Kidney epithelial cell (primary cell): ENCODE results near the gene ARG1. TPM values are rescaled to one million over a fixed set of nuclear protein-coding genes. Genes with fewer than 3 reads are reported as not detected.

Experiments used
- DNase-seq: peaks from one replicate; pipeline ENCODE4 v3.0.0-alpha.2; 2010; ENCODE audit warnings: low read depth
- H3K27me3 ChIP-seq: 2 replicates; pipeline ENCODE4 v1.6.0; 2011; ENCODE audit warnings: low read length; ENCODE audit not compliant: control insufficient read depth, insufficient read depth
- H3K36me3 ChIP-seq: 2 replicates; pipeline ENCODE4 v1.5.1; 2011; ENCODE audit warnings: low read length; ENCODE audit not compliant: control insufficient read depth, insufficient read depth
- H3K4me3 ChIP-seq: 2 replicates; pipeline ENCODE4 v1.5.1; 2011; ENCODE audit warnings: low read depth, mild to moderate bottlenecking, control low read depth, low read length
- CTCF ChIP-seq: IDR thresholded peaks from 2 replicates; pipeline ENCODE4 v1.5.1; 2011; ENCODE audit warnings: mild to moderate bottlenecking, moderate library complexity, low read length, control low read depth, inconsistent platforms; ENCODE audit not compliant: insufficient read depth, poor library complexity, severe bottlenecking
- total RNA-seq: library from RNA; depleted of rRNA; stranded (reverse); fragments of >200 nt; gene quantifications from 2 replicates; pipeline ENCODE4 v1.2.3, GENCODE V29; 2015

Gene ARG1
- total RNA-seq, 1 donor from 2014 or later: not detected

GRCh38 chr6:131574686-131575085 is 1.7 kb downstream of the ARG1 start:
- no peaks in the 10 kb centered on the region for H3K36me3 ChIP-seq
- no peak for DNase-seq
- no peak overlapping the region for H3K4me3 ChIP-seq
- no peak for TF ChIP-seq CTCF
- no peaks in the 10 kb centered on the region for H3K27me3 ChIP-seq

GRCh38 chr6:131575834-131576478 is 2.9 kb downstream of the ARG1 start:
- H3K27me3 ChIP-seq: no peaks in the 10 kb centered on the region
- no peak for TF ChIP-seq CTCF
- no peak overlapping the region for H3K4me3 ChIP-seq
- H3K36me3 ChIP-seq: no peaks in the 10 kb centered on the region
- DNase-seq: no peak

GRCh38 chr6:131581523-131581922 is 8.5 kb downstream of the ARG1 start:
- no peak for TF ChIP-seq CTCF
- no peak for DNase-seq
- Histone ChIP-seq H3K36me3 (no peaks in the 10 kb centered on the region), H3K4me3 (no peak overlapping the region), H3K27me3 (no peaks in the 10 kb centered on the region)

GRCh38 chr6:131586543-131586942 is 13.5 kb downstream of the ARG1 start:
- TF ChIP-seq CTCF: no peak

GRCh38 chr6:131587909-131588308 is 14.9 kb downstream of the ARG1 start:
- no peaks in the 10 kb centered on the region for H3K36me3 ChIP-seq
- H3K27me3 ChIP-seq: no peaks in the 10 kb centered on the region
- no peak overlapping the region for H3K4me3 ChIP-seq
- DNase-seq: no peak
- TF ChIP-seq CTCF: no peak

More at GRCh38 chr6:131586543-131586942, 13.5 kb downstream of the ARG1 start:
- Histone ChIP-seq H3K36me3 (no peaks in the 10 kb centered on the region), H3K27me3 (no peaks in the 10 kb centered on the region), H3K4me3 (no peak overlapping the region)
- no peak for DNase-seq

GRCh38 chr6:131588643-131589042 is 15.6 kb downstream of the ARG1 start:
- H3K4me3 ChIP-seq: no peak overlapping the region
- no peak for TF ChIP-seq CTCF
- DNase-seq: no peak
- H3K27me3 ChIP-seq: no peaks in the 10 kb centered on the region
- H3K36me3 ChIP-seq: no peaks in the 10 kb centered on the region
